GM19463 (cell line): Measurements from ENCODE around the gene RAB30.
"Not testable (repeated sequence)": the region's sequence is repeated elsewhere in the genome, so short reads cannot be mapped to it uniquely, and the experiment has no call there.

Experiments used
- ATAC-seq: cut with Tn5 transposase; IDR thresholded peaks from one replicate; pipeline ENCODE4 v1.9.1; 2021; ENCODE audit warnings: mild to moderate bottlenecking, moderate library complexity; ENCODE audit not compliant: unreplicated experiment

RAB30 gene

GRCh38 chr11:82950502-82950901 lies 121.2 kb downstream of the RAB30 start:
- not testable (repeated sequence) for ATAC-seq

- ATAC-seq = no peak
Measured at GRCh38 chr11:82949352-82949751, 122.3 kb downstream of the RAB30 start.

- no peak for ATAC-seq
Measured at GRCh38 chr11:82945682-82946081, 126.0 kb downstream of the RAB30 start.

DNA sequence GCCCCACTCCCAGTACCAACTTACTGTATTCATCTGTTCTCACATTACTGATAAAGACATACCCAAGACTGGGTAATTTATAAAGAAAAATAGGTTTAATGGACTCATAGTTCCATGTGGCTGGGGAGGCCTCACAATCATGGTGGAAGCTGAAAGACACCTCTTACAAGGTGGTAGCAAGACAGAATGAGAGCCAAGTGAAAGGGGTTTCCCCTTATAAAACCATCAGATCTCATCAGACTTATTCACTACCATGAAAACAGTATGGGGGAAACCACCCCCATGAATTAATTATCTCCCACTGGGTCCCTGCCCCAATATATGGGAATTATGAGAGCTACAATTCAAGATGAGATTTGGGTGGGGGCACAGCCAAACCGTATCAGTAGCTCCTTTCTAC lies 126.7 kb downstream of the RAB30 start:
- not testable (repeated sequence) for ATAC-seq

DNA sequence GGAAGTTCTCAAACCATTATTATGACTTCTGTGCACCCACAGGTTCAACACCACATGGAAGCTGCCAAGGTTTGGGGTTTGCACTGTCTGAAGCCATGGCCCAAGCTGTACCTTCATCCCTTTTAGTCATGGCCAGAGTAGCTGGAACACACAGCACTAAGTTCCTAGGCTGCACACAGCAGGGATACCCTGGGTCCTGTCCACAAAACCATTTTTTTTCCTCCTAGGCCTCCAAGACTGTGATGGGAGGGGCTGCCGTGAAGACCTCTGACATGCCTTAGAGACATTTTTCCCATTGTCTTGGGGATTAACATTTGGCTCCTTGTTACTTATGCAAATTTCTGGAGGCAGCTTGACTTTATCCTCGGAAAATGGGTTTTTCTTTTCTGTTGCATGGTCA lies 127.5 kb downstream of the RAB30 start:
- ATAC-seq = no peak

GRCh38 chr11:82943430-82943829 lies 128.3 kb downstream of the RAB30 start:
- ATAC-seq = not testable (repeated sequence)

- ATAC-seq = no peak
Measured at GRCh38 chr11:82942376-82942775, 129.3 kb downstream of the RAB30 start.

- ATAC-seq = no peak
Measured at GRCh38 chr11:82939456-82939855, 132.2 kb downstream of the RAB30 start.

DNA sequence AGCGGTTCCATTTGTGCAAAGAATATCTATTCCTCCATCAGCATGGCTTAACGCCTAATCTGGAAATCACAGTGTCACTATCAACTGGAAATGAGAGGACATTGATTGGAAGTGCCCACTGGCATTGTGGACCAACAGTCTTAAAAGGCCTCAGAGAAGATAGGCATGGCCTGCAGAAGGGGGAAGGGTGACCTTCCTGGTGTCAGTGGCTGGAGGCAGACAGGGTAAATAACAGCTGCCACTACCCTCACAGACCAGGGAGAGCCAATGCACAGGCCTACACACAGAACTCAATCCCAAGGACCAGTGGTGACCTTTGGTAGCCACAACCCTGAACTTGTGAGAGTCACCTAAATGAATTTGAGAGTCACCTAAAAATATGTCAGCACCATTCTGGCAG lies 134.1 kb downstream of the RAB30 start:
- no peak for ATAC-seq

GRCh38 chr11:82936261-82936660 lies 135.4 kb downstream of the RAB30 start:
- no peak for ATAC-seq

GRCh38 chr11:82932564-82932963 lies 139.1 kb downstream of the RAB30 start:
- ATAC-seq = no peak

- ATAC-seq = no peak
Measured at GRCh38 chr11:82930734-82931133, 141.0 kb downstream of the RAB30 start.

- ATAC-seq = peak; percentile 47
Measured at GRCh38 chr11:82930229-82930628, 141.5 kb downstream of the RAB30 start.

GRCh38 chr11:82929121-82929520 lies 142.6 kb downstream of the RAB30 start:
- ATAC-seq = no peak

DNA sequence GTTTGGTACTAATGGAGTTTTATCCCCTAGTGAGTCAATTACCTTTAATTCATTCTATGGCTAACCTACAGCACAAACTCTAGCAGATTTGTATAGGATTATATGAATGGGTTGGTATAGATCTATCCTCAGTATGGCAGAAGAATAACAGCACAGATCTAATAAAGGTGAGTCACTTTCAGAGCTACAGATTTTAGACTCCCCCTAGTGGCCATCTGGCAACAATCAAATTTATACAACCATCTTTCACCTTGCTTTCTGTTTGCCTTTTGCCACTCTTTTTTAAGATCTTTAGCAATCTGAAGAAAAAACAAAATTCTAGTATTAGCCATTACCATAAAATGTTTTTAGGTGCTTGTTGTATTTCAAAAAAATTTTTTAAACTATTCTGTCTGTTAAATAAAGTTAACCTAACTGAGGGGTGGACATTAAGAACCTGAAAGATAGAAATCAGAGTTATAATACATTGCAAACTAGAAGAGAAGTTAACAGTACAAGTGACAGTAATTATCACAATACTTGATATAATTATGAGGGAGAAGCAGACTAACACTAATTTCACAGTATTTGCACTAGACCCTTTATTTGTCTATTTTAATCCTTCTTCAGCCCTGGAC lies 144.3 kb downstream of the RAB30 start:
- ATAC-seq = peak; percentile 81

GRCh38 chr11:82924522-82925224 lies 147.0 kb downstream of the RAB30 start:
- ATAC-seq = peak; percentile 61
